VCaP (cell line): ENCODE measurements around the gene F7.

Experiments used
- H3K27ac ChIP-seq: fragments of 450-650 bp; 2 replicates; pipeline ENCODE4 v1.5.1; 2017
- TF ChIP-seq, protein P1 (sequence below): fragments of 450-650 bp; conservative IDR thresholded peaks from 2 replicates; pipeline ENCODE4 v1.5.1; 2017; ENCODE audit warnings: mild to moderate bottlenecking, moderate library complexity

F7 gene

DNA sequence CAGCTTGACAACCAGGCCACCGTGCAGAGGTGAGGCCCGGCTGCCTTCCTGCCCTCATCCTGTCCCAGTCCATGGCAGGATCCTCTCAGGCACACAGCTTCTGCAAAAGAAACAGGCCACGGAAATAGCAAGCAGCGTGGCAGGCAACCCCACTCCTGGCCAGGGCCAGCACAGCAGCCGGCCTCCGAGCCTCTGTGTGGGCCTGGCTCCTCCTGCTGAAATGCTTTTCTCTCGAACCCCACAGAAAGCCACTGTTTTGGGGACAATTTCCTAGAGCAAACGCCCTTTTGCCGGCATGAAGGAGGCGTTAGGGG, 39.5 kb upstream of the F7 start:
- TF ChIP-seq, protein P1, sequence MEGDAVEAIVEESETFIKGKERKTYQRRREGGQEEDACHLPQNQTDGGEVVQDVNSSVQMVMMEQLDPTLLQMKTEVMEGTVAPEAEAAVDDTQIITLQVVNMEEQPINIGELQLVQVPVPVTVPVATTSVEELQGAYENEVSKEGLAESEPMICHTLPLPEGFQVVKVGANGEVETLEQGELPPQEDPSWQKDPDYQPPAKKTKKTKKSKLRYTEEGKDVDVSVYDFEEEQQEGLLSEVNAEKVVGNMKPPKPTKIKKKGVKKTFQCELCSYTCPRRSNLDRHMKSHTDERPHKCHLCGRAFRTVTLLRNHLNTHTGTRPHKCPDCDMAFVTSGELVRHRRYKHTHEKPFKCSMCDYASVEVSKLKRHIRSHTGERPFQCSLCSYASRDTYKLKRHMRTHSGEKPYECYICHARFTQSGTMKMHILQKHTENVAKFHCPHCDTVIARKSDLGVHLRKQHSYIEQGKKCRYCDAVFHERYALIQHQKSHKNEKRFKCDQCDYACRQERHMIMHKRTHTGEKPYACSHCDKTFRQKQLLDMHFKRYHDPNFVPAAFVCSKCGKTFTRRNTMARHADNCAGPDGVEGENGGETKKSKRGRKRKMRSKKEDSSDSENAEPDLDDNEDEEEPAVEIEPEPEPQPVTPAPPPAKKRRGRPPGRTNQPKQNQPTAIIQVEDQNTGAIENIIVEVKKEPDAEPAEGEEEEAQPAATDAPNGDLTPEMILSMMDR = no peak
- H3K27ac ChIP-seq = no peak overlapping the region

DNA sequence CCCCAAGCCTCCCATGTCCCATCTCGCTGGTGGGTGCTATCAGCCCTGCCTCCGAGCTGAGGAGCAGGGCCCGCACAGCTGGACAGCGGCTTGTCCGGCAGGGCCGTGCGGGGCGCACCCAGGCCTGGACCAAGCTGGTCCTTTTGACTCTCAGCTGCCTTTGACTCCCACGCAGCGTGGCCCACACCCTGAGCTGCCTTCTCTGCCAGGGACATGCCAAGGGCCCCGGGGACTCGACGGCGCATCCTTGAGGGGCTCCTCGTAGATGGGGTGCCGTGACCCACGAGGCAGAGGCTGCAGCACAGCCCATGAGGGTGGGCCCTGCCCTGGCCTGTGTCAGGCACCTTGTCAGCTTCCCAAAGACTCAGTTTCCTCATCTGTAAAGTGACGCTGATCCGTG, 38.8 kb upstream of the F7 start:
- TF ChIP-seq, protein P1 = no peak
- H3K27ac ChIP-seq = no peak overlapping the region

DNA sequence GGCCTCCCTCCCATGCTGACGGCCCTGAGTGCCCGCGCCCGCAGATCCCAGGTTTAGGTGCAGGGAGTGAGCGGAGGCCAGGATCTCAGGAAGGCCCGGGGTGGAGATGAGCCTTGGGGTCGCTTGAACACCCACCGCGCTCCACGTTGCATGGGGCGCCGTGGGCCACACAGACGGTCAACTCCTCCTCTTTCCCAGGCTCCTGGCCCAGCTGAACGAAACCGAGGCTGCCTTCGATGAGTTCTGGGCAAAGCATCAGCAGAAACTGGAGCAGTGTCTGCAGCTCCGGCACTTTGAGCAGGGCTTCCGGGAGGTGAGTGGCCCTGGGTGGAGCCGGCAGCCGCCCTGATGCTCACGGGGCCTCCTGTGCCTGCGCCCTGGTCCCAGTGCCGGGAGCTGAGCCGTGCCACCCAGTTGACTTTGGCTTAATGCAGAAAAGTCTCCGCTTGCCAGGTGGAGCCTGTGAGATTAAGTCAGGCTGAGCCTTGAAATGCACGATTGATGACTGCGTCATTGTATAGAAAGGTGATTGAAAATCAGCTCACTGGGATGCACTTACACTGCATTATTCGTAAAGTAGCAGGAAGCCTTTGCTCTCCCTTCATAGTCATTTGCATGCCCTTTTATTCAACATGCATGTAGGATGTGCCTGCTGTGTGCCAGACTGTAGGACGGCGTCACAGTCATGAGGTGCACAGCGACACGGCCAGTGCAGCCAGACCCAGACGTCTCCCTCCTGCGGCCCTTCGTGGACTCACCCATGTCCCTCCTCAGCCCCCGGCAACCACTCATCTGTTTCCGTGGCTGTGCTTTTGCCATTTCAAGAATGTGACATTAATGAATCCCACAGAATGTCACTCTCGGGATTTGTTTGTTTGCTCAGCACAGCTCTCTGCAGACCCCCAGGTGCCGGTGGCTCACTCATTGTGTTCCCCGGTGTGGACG, 35.5 kb upstream of the F7 start:
- H3K27ac ChIP-seq = no peak overlapping the region
- TF ChIP-seq, protein P1 = no peak

DNA sequence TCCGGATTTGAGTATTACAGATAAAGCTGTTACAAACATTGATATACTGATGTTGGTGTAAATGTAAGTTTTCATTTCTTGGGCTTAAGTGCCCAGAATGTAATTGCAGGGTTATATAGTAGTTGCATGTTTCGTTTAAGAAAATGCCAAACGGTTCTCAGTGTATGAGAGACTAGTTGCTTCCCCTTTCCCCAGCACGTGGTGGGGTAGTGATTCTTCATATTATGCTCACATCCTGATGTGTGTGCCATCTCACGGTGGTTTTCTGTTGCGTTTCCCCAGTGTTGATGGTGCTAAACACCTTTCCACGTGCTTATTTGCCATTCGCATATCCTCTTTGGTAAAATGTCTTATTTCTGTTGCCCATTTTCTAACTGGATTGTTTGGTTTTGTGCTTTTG, 34.7 kb upstream of the F7 start:
- no peak overlapping the region for H3K27ac ChIP-seq
- TF ChIP-seq, protein P1 = no peak

DNA sequence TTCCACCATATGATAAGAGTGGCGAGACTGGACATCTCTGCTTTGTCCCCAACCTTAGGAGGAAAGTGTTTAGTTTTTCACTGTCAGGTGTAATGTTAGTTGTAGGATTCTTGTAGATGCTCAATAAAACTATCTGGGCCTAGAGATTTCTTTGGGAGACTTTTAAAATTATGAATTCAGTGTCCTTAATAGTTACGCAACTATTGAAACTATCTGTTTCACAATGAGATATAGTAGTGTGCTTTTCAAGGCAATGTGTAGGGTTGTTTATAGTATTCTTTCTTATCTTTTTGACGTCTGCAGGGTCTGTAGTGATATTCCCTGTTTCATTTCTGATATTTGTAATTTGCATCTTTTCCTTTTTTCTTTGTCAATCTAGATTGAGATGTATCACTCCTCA, 33.2 kb upstream of the F7 start:
- TF ChIP-seq, protein P1 = no peak
- H3K27ac ChIP-seq = no peak overlapping the region

DNA sequence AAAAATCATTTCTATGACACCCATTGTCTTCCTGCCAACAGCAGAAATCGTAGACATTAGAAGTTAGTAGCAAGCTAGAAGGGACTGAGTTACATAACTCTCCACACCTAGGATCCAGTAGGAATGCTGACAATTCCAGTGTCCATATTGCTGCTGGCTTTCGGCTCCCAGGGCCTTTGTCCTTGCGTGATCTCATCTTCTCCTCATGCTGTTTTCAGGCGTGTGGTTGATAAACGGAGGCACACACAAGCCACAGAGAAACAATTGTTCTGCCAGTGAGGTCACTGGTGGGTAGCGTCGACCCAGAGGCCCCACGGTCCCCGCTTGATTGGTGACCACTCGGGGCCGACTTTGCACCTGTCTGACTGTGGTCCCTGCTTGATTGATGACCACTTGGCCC, 31.6 kb upstream of the F7 start:
- TF ChIP-seq, protein P1 = no peak

DNA sequence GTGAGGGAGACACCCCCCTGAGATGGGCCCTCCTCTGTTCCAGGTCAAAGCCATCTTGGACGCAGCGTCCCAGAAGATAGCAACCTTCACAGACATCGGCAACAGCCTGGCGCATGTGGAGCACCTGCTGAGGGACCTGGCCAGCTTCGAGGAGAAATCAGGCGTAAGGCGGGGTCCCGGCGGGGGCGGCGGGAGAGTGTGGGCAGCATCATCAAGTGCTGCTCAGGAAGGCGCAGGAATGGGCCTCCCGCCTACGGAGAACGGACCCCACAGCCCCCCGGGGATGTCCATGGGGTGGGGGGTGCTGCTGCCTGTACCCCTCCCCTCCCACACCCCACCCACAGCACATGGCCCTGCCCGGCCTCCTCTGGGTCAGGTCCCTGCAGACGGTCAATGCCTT, 31.2 kb upstream of the F7 start:
- H3K27ac ChIP-seq = no peak overlapping the region
- TF ChIP-seq, protein P1 = no peak

More for the DNA sequence above, 31.6 kb upstream of the F7 start:
- no peak overlapping the region for H3K27ac ChIP-seq
